TTC549 (cell line): Measurements from ENCODE around the gene SCPEP1.

Source experiments
- FAIRE-seq: peaks from 2 replicates; lab custom pipeline; 2012; peaks lifted over from hg19 to GRCh38; lab: Jason Lieb, UNC

SCPEP1 gene

GRCh38 chr17:57043276-57043675, 65.3 kb downstream of the SCPEP1 start:
- no peak for FAIRE-seq

GRCh38 chr17:57044976-57045867, 67.3 kb downstream of the SCPEP1 start:
- no peak for FAIRE-seq

GRCh38 chr17:57045868-57046704, 68.2 kb downstream of the SCPEP1 start:
- FAIRE-seq = no peak

- no peak for FAIRE-seq
These were observed 68.8 kb downstream of the SCPEP1 start for GRCh38 chr17:57046749-57047148.

GRCh38 chr17:57048096-57048495, 70.2 kb downstream of the SCPEP1 start:
- no peak for FAIRE-seq

GRCh38 chr17:57050306-57050705, 72.4 kb downstream of the SCPEP1 start:
- no peak for FAIRE-seq

- FAIRE-seq = no peak
These were observed 74.0 kb downstream of the SCPEP1 start for GRCh38 chr17:57051886-57052361.
